HG03060 (cell line): Measurements from ENCODE around the gene CLEC4C.

Experiments used
- ATAC-seq: cut with Tn5 transposase; IDR thresholded peaks from one replicate; pipeline ENCODE4 v1.9.1; 2021; ENCODE audit warnings: low read depth, moderate number of reproducible peaks; ENCODE audit not compliant: unreplicated experiment

Gene CLEC4C

DNA sequence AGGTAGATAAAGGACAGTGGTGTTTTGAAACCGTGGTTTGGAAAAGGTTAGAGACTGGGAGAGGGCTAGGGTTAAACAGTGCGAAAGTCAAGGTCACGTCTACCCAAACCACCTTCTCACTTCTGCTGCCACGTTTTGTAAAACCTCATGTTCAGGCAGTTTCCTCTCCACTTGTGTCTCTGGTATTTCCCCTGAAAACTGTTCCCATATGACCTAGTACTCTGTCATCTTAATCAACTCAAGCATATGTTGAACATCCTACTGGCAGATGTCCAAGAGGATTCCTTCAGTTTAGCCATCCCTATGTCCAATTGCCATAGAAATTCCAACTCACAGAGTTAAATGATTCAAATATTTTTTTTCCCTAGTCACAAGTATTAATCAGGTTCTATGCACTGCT lies 17.4 kb downstream of the CLEC4C start:
- ATAC-seq, result no peak

DNA sequence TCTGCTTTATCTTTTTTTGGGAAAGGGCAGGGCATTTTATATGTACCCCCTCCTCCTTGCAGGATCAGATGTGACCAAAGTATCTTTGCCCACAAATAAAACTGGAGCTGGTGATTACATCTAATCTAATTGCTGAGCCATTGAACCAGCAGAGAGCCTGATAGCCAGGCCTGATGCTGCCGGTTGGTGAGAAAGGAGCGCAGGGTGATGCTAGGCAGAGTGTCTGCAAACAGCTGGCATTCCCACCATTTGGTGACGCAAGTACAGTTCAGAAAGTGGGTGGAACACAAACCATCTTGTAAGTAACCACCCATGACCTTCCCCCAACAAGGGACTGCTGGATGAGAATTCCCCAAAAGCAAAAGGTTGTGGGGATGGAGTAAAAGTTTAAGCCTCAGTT lies 23.2 kb downstream of the CLEC4C start:
- ATAC-seq, result no peak

DNA sequence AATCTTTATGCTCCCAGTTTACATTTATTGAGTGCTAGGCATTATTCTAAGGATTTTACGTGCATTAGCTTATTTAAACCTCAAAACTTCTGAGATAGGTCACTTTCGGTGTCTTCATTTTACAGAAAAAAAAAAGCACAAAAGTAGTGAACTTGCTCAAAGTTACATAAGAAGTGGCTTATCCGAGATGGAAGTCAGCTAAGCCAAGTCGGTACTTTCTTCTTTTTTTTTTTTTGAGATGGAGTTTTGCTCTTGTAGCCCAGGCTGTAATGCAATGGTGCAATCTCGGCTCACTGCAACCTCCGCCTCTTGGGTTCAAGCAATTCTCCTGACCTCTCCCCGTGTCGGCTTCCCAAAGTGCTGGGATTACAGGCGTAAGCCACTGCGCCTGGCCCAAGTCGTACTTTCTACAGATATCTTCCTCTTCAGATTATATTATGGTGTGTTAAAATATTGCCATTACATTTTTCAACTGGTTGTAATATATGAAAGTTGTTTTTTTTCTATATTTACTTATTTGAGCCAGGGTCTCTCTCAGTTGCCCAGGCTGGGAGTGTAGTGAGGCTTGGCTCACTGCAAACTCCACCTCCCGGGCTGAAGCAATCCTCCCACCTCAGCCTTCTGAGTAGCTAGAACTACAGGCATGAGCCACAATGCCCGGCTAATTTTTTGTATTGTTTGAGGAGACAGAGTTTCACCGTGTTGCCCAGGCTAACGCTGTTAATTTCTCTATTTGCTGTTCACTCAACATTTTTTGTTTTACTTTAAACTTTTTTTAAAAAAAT lies 27.0 kb downstream of the CLEC4C start:
- no peak for ATAC-seq

DNA sequence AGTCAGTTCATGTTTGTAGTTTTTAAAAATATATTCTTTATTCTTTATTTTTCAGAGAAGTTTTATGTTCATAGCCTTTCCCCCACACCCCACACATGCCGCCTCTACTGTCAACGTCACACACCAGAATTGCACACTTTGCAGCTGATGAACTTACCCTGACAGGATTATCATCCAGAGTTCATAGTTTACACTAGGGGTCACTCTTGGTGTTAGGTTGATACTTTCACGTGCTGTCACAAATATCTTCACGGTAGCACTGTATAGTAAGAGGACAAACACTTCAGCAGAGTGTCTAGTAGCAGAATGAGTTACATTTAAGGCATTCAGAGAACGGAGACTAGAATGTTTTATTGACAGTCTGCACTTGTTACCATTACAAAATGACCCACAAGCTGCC lies 30.8 kb downstream of the CLEC4C start:
- ATAC-seq, result no peak

DNA sequence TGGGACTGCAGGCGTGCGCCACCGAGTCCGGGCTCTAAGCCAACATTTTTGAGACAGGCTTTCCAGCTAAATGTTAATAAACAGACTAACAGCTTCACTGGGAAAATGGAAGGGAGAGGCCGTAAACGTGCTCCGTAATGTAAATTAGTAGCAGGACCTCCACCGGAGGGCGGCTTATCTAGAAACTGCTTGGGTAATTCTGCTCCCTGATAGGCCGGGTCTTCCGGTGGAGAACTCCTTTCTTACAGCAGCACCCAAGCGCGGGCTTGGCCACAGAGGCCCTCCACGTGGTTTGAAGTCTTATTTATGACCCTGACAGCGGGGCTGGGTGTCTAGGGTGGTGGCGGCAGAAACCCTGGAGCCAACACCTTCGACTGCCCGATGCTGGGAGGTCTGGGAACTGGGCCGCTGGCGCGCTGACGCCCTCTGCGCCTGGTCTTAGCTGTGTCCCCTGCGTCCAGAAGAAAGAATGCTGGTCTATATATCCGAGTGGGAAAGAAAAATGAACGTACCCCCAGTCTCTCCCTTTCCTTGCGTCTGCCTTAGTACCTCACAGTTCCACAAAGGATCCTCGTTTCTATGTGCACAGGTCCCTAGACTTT lies 34.2 kb downstream of the CLEC4C start:
- no peak for ATAC-seq

DNA sequence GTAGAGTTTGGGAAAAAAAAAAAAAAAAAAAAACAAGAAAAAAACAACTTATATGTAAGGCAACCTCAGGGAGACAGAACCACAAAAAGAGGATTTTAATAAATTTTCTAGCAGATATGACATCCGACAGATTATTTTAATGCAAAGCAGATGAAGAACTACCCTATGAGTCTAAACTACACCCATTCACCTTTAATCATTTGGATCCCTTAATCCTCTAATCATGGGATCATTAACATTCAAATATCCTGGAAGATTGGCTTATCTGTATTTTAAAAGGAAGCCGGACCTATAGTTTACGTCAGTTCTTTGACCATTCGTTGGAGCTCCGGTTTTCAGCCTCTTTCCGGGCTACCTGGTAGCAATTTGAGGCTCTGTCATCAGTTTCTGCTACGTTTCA lies 36.0 kb downstream of the CLEC4C start, which contains the start of gene DPPA3:
Gene DPPA3, plus strand, starts transcription at position 301 of the 400 bp plus-strand sequence. CDS start 138 bp downstream, outside the sequence.
- ATAC-seq, result no peak

DNA sequence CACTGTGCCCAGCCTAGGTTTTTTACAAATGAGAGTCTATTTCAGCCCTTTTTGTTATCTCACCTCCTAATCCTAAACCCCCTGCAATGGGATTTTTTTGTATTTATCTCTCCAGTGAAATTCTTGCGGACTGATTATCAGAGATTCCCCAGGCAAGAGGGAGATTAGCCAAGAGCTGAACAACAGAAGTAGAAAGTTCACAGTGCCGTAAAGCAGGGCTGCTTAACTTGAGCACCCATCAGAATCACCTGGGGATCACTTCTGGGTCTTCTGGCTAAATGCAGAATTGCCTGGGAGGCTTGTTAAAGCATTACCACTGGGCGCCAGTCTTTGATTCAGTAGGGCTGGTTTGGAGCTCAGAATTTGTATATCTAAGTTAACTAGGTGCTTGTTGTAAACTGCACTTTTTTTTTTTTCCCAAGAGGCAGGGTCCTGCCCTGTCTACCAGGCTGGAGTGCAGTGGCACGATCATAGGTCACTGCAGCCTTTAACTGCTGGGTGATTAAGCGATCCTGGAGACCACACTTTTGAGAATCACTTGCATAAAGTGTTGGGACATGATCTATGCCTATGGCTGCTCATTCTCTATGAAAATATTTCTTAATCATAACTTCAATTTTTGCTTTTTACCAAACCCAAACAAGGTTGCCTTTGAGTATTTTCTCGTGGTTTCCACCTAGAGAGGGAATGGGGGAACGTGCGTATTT lies 37.1 kb downstream of the CLEC4C start:
- no peak for ATAC-seq

DNA sequence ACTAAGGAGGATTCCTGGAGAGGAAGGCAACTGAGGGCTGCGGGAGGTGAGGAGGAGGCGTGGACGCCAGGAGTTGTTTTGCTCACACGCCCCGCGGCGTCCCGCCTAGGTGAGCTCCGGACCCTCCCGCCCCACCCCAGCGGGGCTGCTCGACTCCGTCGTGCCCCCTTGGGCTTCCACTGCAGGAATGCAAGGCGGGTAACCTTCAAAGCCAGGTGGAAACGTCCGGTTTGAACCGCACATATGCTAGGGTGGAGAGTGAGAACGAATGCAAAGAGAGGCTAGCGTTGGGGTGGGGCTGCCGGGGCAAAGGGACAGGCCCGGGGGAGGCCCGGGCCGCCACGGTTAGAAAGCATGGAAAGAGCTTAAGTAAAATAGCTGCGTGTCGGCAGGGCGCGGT lies 41.3 kb downstream of the CLEC4C start:
- no peak for ATAC-seq

DNA sequence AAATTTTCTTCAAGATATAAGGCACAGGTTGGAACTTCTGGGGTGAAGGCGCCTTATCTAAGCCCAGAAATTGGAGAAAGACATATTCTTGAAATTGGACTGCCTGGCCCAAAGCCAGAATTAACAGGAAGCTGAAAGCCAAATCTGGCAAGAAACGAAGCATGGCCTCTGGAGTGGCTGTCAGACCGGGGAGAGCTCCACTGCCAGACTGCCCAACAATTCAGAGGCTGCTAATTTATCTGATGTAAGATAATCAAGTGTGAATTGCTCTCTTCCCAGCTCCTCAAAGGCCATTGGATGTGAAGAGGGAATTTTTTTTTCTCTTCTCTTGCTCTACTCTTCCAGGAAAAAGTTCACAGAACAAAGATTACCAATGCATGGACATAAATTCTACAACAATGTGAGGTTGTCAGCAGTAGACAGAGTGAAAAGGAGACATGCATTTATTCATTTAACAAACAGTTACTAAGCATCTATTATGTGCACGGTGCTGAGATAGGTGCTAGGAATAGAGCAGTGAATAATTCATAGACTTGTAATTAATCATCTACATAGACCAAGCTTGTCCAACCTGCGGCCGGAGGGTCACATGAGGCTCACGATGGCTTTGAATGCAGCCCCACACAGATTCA lies 51.5 kb downstream of the CLEC4C start, which contains the start of gene GDF3:
Gene GDF3, minus strand, starts transcription at position 210 of the 632 bp plus-strand sequence. Its CDS starts 47 bp downstream, at position 163.
- ATAC-seq, result no peak

DNA sequence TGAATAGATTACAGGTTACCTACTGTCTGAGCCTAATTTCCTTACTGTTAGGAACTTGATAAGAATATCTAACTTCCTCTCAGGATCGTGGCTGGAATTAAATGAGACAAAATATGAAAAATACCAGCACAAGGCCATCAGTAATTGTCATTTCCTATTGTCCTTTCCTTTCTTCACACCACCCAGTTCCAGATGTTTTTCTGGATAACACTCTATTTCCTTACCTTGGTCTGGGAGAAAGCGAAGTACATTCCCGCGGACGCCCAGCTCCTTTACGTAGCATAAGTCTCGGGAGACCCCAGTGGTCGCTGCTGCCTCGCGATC lies 52.0 kb downstream of the CLEC4C start:
- no peak for ATAC-seq

DNA sequence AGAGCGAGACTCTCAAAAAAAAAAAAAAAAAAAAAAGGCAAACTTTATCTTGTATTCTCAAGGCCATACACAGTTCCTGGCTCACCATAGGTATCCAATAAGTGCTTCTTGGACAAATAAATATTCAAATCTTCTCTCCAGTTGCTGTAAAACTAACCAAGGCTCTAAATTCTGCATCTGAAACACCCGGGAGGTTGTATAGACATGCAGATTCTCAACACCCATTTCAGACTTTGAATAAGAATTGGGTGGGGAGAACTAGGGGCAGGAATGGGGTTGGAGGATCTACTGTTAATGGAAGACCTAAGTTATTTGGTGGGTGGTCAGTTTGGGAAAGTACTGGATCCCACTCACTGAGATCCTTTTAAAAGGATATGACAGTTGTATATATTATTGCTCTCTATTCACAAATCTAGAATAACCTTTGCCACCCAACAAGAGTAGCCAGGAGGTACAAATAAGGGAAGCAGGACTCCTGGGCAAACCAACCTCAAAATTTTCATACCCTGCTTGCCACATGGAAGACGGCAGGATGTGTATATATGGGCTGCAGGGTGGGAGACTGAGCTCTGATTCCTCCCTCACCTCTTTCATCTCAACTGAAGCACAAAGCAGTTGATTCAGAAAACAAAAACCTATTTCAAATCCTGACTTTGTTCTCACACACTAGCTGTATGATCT lies 52.5 kb downstream of the CLEC4C start:
- no peak for ATAC-seq

DNA sequence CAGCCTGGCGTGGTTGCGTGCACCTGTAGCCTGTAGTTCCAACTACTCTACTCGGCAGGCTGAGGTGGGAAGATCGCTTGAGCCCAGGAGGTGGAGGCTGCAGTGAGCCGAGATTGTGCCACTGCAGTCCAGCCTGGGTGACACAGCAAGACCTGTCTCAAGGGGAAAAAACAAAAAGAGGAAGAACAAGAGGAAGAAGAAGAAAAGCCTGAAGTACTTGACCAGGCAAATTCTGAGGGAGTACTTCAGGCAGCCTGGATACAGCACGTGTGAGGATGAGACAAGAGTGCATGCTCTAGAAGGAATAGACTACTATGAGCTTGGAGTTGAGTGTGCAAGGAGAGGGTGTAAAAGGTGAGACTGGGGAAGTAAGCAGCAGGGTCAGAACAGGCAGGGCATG lies 53.4 kb downstream of the CLEC4C start:
- ATAC-seq, result no peak

DNA sequence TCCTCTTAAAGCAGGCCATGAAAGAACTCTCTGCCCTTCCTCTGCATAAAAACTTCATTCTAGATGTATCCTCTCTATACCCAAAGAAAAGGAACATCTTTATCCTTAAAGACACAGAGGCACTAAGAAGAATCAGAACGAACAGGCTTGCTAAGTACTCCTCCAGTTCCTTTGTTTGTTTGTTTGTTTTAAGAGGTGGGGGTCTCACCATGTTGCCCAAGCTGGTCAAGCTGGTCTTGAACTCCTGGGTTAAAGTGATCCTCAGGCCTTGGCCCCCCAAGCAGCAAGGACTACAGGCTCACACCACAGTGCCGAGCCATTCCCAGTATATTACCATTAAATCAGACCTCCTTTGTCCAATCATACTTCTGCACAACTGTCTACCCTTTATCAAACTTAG lies 65.6 kb downstream of the CLEC4C start:
- no peak for ATAC-seq
